Ascending aorta (tissue), 2 donors: ENCODE measurements around the gene INSC. TPM values are rescaled to one million over a fixed set of nuclear protein-coding genes. Genes with fewer than 3 reads are reported as not detected.

ENCODE experiments used
- DNase-seq, 2 donors: peaks; one replicate each; pipeline ENCODE4 v3.0.0-alpha.2; 2019; ENCODE audit warnings: low spot score in 2 of 2
- H3K27ac ChIP-seq, 2 donors: fragments of 200-600 bp; sonication (generic); one replicate each; pipeline ENCODE4 v1.5.1; 2016 to 2017; ENCODE audit warnings: mild to moderate bottlenecking in 1 of 2
- H3K27me3 ChIP-seq: fragments of 200-600 bp; sonication (generic); one replicate; pipeline ENCODE4 v1.5.1; 2017
- H3K36me3 ChIP-seq, 2 donors: fragments of 200-600 bp; sonication (generic); one replicate each; pipeline ENCODE4 v1.5.1; 2016
- H3K4me1 ChIP-seq, 2 donors: fragments of 200-600 bp; sonication (generic); one replicate each; pipeline ENCODE4 v1.5.1; 2016 to 2017; ENCODE audit warnings: mild to moderate bottlenecking in 1 of 2
- H3K4me3 ChIP-seq, 2 donors: fragments of 200-600 bp; sonication (generic); one replicate each; pipeline ENCODE4 v1.5.1; 2016 to 2017; ENCODE audit warnings: mild to moderate bottlenecking in 1 of 2
- H3K9me3 ChIP-seq, 2 donors: fragments of 200-600 bp; sonication (generic); one replicate each; pipeline ENCODE4 v1.5.1; 2016
- CTCF ChIP-seq, 3 experiments: fragments of 200-600 bp in 2 of 3; fragments of 450-650 bp in 1 of 3; sonication (generic) in 2 of 3; IDR thresholded peaks; one replicate each; pipeline ENCODE4 v1.5.1; 2016 to 2019; ENCODE audit warnings: antibody characterized with exemption in 3 of 3, mild to moderate bottlenecking in 1 of 3, moderate library complexity in 1 of 3
- intact Hi-C: fragments of 100-400 bp; cut with DNase I; formaldehyde crosslinking; loops from one replicate; pipeline ENCODE4 v1.15.1; 2023
- total RNA-seq: library from RNA; depleted of rRNA; stranded (reverse); fragments of >200 nt; gene quantifications from one replicate; pipeline ENCODE4 v1.1.0, GENCODE V29; 2016

INSC gene
- total RNA-seq, 1 donor from 2014 or later: not detected

GRCh38 chr11:15144347-15144746 is 29.6 kb downstream of the INSC start:
- Histone ChIP-seq H3K36me3 (no peaks in the 10 kb centered on the region), H3K27me3 (no peaks in the 10 kb centered on the region), H3K4me3 (no peak overlapping the region), H3K27ac (no peak overlapping the region), H3K4me1 (no peaks in the 10 kb centered on the region), H3K9me3 (no peaks in the 10 kb centered on the region)
- intact Hi-C loops: no loop called here
- no peak for TF ChIP-seq CTCF (IDR thresholded peaks at IDR 0.05)
- DNase-seq: no peak

- DNase-seq: no peak
- Histone ChIP-seq H3K36me3 (no peaks in the 10 kb centered on the region), H3K27me3 (no peaks in the 10 kb centered on the region), H3K4me1 (no peaks in the 10 kb centered on the region), H3K9me3 (no peaks in the 10 kb centered on the region), H3K4me3 (no peak overlapping the region), H3K27ac (no peak overlapping the region)
- no peak for TF ChIP-seq CTCF (IDR thresholded peaks at IDR 0.05)
- intact Hi-C loops: no loop called here
Measured at GRCh38 chr11:15145151-15145550, 30.4 kb downstream of the INSC start.

- intact Hi-C loops: no loop called here
- no peaks in the 10 kb centered on the region for H3K4me1 ChIP-seq
- H3K27me3 ChIP-seq: no peaks in the 10 kb centered on the region
- DNase-seq: no peak
- no peak overlapping the region for H3K27ac ChIP-seq
- H3K36me3 ChIP-seq: no peaks in the 10 kb centered on the region
- TF ChIP-seq CTCF (IDR thresholded peaks at IDR 0.05): no peak
- no peaks in the 10 kb centered on the region for H3K9me3 ChIP-seq
- H3K4me3 ChIP-seq: no peak overlapping the region
Measured at GRCh38 chr11:15145615-15146014, 30.9 kb downstream of the INSC start.

GRCh38 chr11:15146271-15147003 is 31.7 kb downstream of the INSC start:
- Histone ChIP-seq H3K36me3 (no peaks in the 10 kb centered on the region), H3K27me3 (no peaks in the 10 kb centered on the region), H3K4me3 (no peak overlapping the region), H3K27ac (no peak overlapping the region), H3K9me3 (no peaks in the 10 kb centered on the region), H3K4me1 (no peaks in the 10 kb centered on the region)
- intact Hi-C loops: no loop called here
- no peak for DNase-seq
- TF ChIP-seq CTCF (IDR thresholded peaks at IDR 0.05): no peak

DNA sequence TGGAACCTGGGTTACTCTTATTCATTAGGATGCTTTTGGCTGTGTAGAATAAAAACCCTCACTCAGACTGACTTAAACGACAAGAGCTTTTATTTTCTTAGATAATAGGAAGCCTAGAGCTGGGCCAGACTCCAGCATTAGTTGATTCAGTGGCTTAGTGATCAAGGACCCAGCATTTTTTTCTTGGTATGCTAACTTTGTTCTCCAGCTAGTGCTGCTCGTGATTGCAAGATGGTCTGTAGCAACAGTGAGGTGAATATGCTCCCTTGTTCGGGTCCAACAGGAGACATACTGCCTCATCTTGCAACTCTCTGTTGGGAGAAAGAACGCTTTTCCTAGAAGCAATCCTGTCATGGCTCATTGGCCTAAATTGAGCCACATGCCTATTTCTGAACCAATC is 33.4 kb downstream of the INSC start:
- Histone ChIP-seq H3K4me1 (no peaks in the 10 kb centered on the region), H3K9me3 (no peaks in the 10 kb centered on the region), H3K27me3 (no peaks in the 10 kb centered on the region), H3K4me3 (no peak overlapping the region), H3K27ac (no peak overlapping the region), H3K36me3 (no peaks in the 10 kb centered on the region)
- TF ChIP-seq CTCF (IDR thresholded peaks at IDR 0.05): no peak
- intact Hi-C loops: no loop called here
- no peak for DNase-seq

DNA sequence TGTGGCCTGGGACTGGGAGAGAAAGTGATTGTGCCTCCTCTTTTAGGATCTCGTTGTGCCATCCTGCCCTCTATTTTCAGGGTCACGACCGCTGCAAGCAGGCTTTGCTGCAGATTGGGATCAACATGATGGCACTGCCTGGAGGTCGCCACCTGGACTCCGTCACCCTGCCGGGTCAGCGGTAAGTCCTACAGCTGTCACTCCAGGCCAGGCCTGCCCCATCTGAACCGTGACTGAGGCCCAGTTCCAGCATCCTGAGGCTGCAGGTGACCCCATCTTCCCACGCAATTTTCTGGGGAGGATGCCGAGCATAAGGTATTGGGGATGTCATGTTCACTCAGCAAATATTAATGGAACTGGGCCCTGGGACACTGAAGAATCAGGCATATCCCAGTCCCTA is 34.3 kb downstream of the INSC start:
- Histone ChIP-seq H3K27ac (no peak overlapping the region), H3K4me3 (no peak overlapping the region), H3K27me3 (no peaks in the 10 kb centered on the region), H3K36me3 (no peaks in the 10 kb centered on the region), H3K4me1 (no peaks in the 10 kb centered on the region), H3K9me3 (no peaks in the 10 kb centered on the region)
- intact Hi-C loops: no loop called here
- no peak for DNase-seq
- no peak for TF ChIP-seq CTCF (IDR thresholded peaks at IDR 0.05)
